NT2/D1 (cell line): Measurements from ENCODE around the gene BBOF1.

Experiments used
- SUZ12 ChIP-seq: IDR thresholded peaks from 2 replicates; pipeline ENCODE4 v1.6.1; 2011; ENCODE audit not compliant: insufficient read length, insufficient read depth; ENCODE audit errors: extremely low read depth
- YY1 ChIP-seq: IDR thresholded peaks from 2 replicates; pipeline ENCODE4 v1.6.1; 2011; ENCODE audit not compliant: insufficient read length, insufficient read depth
- ZNF274 ChIP-seq: IDR thresholded peaks from 2 replicates; pipeline ENCODE4 v1.6.1; 2011; ENCODE audit warnings: mild to moderate bottlenecking, low read depth, low read length

GRCh38 chr14:74014299-74014698, 4.8 kb upstream of the BBOF1 start:
- no peak for TF ChIP-seq YY1
- no peak for TF ChIP-seq ZNF274
- TF ChIP-seq SUZ12 = no peak
